Measurements from ENCODE around the gene MTOR. TPM values are rescaled to one million over a fixed set of nuclear protein-coding genes. Genes with fewer than 3 reads are reported as not detected.

The MTOR gene
- total RNA-seq (2014; rRNA removed; shearing (Covaris generic)): 30.8 and 36.7 TPM in 2 replicates

DNA sequence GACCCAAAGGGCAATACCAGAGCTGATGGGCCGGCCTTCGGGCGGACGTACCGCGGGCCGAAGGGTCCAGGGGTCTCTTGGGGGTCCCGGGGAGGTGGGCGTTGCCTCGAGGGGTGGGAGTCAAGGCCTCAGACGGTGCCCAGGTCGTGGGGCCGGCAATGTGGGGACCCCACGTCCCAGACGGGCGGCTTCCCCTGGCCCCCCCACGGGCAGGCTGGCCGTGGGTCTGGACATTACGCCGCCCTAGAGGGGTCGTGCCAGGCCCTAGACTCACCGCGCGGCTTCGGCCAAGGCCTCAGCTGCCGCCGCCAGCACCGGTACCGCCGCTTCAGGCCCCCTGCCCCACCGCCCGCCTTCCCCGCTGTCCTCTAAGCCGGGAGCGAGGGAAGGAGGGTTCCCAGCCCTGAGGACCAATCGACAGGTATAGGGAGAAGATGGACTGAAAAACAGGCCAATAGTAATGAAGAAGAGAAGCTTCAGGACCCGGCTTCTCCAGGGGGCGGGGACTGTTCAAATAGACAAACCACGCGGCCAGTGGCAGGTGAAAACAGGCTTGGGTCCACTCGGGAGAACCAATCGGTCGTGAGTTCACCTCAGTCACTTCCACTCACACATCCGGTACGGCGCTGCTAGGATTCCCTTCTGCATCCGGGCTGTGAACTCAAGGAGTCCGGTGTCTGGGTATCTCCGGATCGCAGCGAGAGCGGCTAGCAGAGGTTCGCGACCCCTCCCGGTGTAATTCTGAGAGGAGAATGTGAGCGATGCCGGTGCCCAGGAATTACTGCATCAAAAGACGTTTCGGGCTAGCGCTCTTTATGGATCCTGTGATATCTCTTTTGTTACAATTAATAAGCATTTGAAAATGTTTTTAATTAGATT, at the start of gene MTOR:
Gene MTOR (minus strand): TSS at position 381 of the 879 bp plus-strand sequence. CDS start 3,142 bp downstream, outside the sequence.

DNA sequence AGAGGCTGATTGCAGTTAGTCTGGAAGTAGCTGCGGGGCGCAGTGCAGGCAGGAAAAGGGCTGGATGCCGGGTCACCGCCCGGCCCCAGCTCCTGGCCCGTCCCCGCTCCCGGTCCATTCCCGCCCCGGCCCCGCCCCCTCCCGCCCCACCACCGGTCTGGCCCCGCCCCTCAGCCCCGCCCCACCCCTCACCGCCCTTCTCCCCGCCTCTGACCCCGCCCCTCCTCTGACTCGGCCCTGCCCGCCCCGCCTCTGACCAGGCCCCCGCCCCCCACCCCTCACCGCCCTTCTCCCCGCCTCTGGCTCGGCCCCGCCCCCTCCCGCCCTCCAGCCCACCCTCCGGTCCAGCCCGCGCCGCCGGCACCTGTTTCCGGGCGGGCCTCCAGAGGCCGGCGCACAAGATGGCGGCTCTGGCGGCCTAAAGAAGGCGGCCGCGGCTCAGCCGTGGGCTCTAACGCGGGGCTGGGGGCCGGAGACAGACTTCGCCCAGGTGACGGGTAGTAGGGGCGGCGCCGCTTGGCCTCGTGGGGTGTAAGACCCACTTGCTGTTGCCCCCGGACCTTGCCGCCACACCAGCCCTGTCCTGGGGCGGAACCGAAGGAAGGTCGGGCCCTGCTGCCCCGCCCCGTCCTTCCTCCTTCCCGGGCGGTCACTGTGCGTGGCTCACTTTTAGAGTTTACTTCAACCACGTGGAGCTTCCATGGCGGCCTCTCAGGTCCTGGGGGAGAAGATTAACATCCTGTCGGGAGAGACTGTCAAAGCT, 10.7 kb upstream of the MTOR start, which contains the start of gene UBIAD1:
Gene UBIAD1 (plus strand): TSS at position 367 of the 763 bp plus-strand sequence. CDS start 334 bp downstream, at position 701.

DNA sequence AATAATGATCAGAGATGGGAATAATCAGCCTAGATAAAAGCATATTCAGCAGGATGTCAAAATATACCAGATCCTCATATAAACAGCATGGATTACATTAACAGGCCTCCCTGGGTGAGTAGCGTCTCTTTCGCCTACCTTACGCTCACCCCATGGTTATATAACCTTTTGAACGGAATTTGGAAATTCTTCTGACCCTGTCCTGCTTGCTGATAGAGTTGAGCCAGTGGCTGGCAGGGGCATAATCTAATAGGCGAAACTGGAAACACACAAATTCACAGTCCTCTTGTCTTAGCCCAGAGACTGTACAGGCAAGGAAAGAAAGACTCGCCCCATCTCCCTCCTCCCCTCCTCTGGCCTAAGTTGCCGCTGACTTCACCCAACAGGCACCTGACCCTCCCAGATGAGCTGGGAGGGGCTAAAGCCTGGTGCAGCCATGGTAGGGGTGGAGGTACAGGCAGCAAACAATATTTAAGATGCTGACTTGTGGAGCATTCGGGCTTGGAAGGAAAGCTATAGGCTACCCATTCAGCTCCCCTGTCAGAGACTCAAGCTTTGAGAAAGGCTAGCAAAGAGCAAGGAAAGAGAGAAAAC, 73.4 kb downstream of the MTOR start, which contains the start of gene ANGPTL7:
Gene ANGPTL7 (plus strand): TSS at position 498 of the 594 bp plus-strand sequence. CDS start 225 bp downstream, outside the sequence.

DNA sequence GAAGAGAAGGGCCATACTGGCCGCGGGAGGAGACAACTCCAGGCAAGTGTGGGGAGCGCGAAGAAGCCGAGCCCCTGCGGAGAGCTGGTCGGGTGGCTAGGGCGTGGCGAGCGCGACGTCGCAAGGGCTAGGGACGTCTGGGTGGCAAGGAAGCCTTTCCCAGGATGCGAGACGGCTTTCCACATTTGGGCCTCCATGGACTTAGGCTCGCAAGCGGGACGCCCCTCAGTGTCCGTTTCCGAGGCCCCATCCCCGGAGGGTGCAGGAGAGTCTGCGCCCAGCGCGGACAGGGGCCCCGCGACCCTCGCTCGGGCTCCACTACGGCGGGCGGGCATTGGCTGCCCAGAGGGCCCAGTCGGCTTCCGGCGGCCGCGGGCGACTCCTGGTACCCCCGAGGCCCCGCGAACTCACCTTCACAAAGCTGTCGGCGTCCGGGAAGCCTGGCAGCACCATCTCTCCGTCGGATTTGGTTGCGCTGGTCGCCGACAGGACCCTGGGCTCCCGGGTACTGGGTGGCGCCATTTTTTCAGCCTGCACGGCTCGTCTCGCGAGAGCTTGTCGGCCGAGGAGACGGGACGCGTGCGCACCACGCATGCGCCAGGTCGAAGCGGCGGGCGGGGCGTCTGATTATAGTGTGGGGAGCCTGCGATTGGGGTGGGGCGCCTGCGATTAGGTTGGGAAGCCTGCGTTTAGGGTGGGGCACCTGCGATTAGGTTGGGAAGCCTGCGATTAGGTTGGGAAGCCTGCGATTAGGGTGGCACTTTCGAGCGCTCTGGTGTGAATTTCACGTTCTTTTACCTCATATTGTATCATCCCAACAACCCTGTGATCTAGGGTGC, 162.8 kb downstream of the MTOR start, which contains the start of gene EXOSC10:
Gene EXOSC10 (minus strand): TSS at position 560 of the 839 bp plus-strand sequence. CDS start 38 bp downstream, at position 522.

DNA sequence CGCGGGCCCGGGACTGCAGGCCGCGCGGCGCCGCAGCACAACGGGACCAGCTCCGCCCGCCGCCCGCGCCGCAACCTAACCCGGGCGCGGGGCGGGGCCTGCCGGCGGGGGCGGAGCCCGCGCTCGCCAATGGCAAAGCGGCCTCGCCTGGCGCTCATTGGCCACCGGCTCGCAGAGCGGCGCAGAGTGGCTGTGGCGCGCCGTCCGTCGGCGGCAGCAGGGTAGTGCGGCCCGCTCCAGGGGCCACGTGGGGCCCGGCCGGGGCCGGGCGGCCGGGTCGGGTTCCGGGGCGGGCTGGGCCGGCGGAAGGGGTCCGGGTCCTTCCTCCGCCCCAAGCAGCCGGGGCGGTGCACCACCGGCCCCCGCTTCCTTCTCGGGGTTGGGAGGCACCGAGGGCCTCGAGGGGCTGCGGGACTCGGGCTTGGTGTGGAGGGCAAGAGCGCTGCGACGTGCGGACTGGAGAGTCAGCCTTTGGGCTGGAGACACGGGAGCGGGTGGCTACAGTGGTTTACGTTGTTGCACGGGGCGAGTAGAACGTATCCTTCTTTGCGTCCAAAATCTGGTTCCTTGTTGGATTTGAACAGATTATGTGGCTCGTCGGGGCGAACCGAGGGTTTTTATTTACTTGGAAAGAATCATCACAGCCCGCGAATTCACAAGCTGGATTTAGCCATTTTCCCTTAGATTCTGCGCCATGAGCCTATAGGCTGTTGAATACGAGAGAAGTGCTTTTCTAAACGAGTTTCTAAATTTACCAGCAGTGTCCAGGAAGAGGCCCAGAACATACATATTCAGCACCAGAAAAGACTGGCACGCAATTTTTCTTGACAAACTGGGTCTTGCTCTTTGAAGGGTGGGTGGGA, 202.2 kb downstream of the MTOR start, which contains the start of gene SRM:
Gene SRM (minus strand): TSS at position 51 of the 863 bp plus-strand sequence. CDS start 75 bp downstream, outside the sequence.

Small RNA genes within 50 kb of the gene (small RNA-seq; reads per million reads assigned to genes)
- gene RNU6-291P: not detected
- gene RNU6-537P: not detected
- not detected for gene RPL39P6

Other genes starting within 250 kb of the MTOR start
- 67.7 and 85.0 TPM in 2 replicates for gene TARDBP, start 249.9 kb downstream of the MTOR start, total RNA-seq (2014; rRNA removed; shearing (Covaris generic))
- 0.15 and 0.82 TPM in 2 replicates for gene MASP2, start 215.3 kb downstream of the MTOR start, total RNA-seq (2014; rRNA removed; shearing (Covaris generic))
- gene SRM, start 202.5 kb downstream of the MTOR start, total RNA-seq (2014; rRNA removed; shearing (Covaris generic)): 39.3 and 46.0 TPM in 2 replicates
- 76.6 and 93.9 TPM in 2 replicates for gene EXOSC10, start 162.7 kb downstream of the MTOR start, total RNA-seq (2014; rRNA removed; shearing (Covaris generic))
- gene ANGPTL7, start 73.2 kb downstream of the MTOR start, total RNA-seq (2014; rRNA removed; shearing (Covaris generic)): 0.08 TPM in 1 of 2 replicates, not detected in the other
- 15.2 and 16.3 TPM in 2 replicates for gene UBIAD1, start 10.6 kb upstream of the MTOR start, total RNA-seq (2014; rRNA removed; shearing (Covaris generic))
- not detected in 2 replicates for gene DISP3, start 216.6 kb upstream of the MTOR start, total RNA-seq (2014; rRNA removed; shearing (Covaris generic))